Stomach (tissue), 9 donors: ENCODE data around the gene KLHL17. TPM values are rescaled to one million over a fixed set of nuclear protein-coding genes. Genes with fewer than 3 reads are reported as not detected.
A peak's percentile ranks its signal among the peaks of the same experiment; 100 is the strongest.

Experiments
- DNase-seq, 2 donors: peaks; one replicate each; pipeline versions ENCODE4 v3.0.0 to v3.0.0-alpha.2; 2013 to 2019
- H3K27ac ChIP-seq, 5 donors: fragments of 200-600 bp in 4 of 5; sonication (generic) in 4 of 5; one replicate each; pipeline ENCODE4 v1.5.1; 2013 to 2019; ENCODE audit warnings: mild to moderate bottlenecking in 1 of 5, moderate library complexity in 1 of 5
- H3K27me3 ChIP-seq, 3 donors: fragments of 200-600 bp; sonication (generic); one replicate each; pipeline ENCODE4 v1.5.1; 2017 to 2019; ENCODE audit warnings: mixed run types in 1 of 3
- H3K36me3 ChIP-seq, 4 donors: fragments of 200-600 bp; sonication (generic); 1 replicate in 3 of 4; 2 replicates in 1 of 4; pipeline ENCODE4 v1.5.1; 2016 to 2019
- H3K4me1 ChIP-seq, 4 donors: fragments of 200-600 bp; sonication (generic); one replicate each; pipeline ENCODE4 v1.5.1; 2016 to 2019
- H3K4me3 ChIP-seq, 4 donors: fragments of 200-600 bp; sonication (generic) in 3 of 4; one replicate each; pipeline ENCODE4 v1.5.1; 2016 to 2019; ENCODE audit warnings: mild to moderate bottlenecking in 1 of 4
- H3K9me3 ChIP-seq, 4 donors: fragments of 200-600 bp; sonication (generic); one replicate each; pipeline ENCODE4 v1.5.1; 2016 to 2019
- CTCF ChIP-seq, 7 experiments: fragments of 450-650 bp in 4 of 7; fragments of 200-600 bp in 3 of 7; sonication (generic) in 3 of 7; IDR thresholded peaks; one replicate each; pipeline ENCODE4 v1.5.1; 2016 to 2019; ENCODE audit warnings: antibody characterized with exemption in 7 of 7, control low read depth in 2 of 7, mild to moderate bottlenecking in 1 of 7
- EP300 ChIP-seq: sonication (generic); formaldehyde crosslinking; IDR thresholded peaks from one replicate; pipeline ENCODE4 v1.6.1; 2017; ENCODE audit warnings: antibody characterized with exemption
- POLR2A ChIP-seq, 4 donors: fragments of 450-650 bp; IDR thresholded peaks; one replicate each; pipeline ENCODE4 v1.6.1; 2016; ENCODE audit warnings: antibody characterized with exemption in 4 of 4, control low read depth in 2 of 4, mild to moderate bottlenecking in 1 of 4, moderate library complexity in 1 of 4
- POLR2AphosphoS5 ChIP-seq, 3 donors: sonication (generic); formaldehyde crosslinking; IDR thresholded peaks; one replicate each; pipeline ENCODE4 v1.6.1; 2016; ENCODE audit warnings: antibody characterized with exemption in 3 of 3
- WGBS, 5 donors: extraction: QIAGEN DNeasy Blood & Tissue Kit in 3 of 5; methylation state at CpG; one replicate each; pipeline versions ENCODE4 v1.1.5 to v1.1.7; 2013 to 2018; 5-methylcytosine and 5-hydroxymethylcytosine counted together
- intact Hi-C: fragments of 100-400 bp; cut with DNase I; formaldehyde crosslinking; loops from one replicate; pipeline ENCODE4 v1.15.1; 2023; ENCODE audit warnings: low total_unique reads
- polyA plus RNA-seq, 3 donors: library from polyadenylated mRNA; stranded (reverse); fragments of 200-250 nt; gene quantifications; one replicate each; pipeline ENCODE4 v1.2.3, GENCODE V29; 2013
- total RNA-seq, 5 donors: library from RNA; depleted of rRNA; stranded (reverse); fragments of >200 nt; gene quantifications; one replicate each; pipeline versions ENCODE4 v1.1.0 to v1.2.3, GENCODE V29; 2014 to 2016
- donor health status: healthy with polysubstance abuse.
- donor health status: Bipolar disorder and iron deficiency.
- donor health status: healthy.

The KLHL17 gene
- total and polyA plus RNA-seq, 8 donors, result 1.7 to 99.9 (median 7.6) TPM

GRCh38 chr1:958823-959730, 1.3 kb upstream of the KLHL17 start, which contains the start of gene NOC2L:
NOC2L (minus strand) TSS chr1:959256; CDS start chr1:959240, 16 bp downstream.
- H3K27ac ChIP-seq, result peak within 1 kb of the TSS in 4 of 5 donors; percentile 50 to 80 (median 74)
- peaks cover 29 to 45% (median 43%) of the 10 kb centered on the region in 4 donors for H3K4me1 ChIP-seq
- 0 to 9% (median 6%) methylated on average over 38 to 101 of the region's 101 CpGs for WGBS, 5 donors
- peaks cover 0 to 6% (median 0%) of the 10 kb centered on the region in 3 donors for H3K27me3 ChIP-seq
- no peak for TF ChIP-seq POLR2A (IDR thresholded peaks at IDR 0.05)
- peak; percentile 35 to 76 (median 44) for TF ChIP-seq POLR2AphosphoS5 (IDR thresholded peaks at IDR 0.05)
- no peak for TF ChIP-seq EP300
- no peak for TF ChIP-seq CTCF (IDR thresholded peaks at IDR 0.05)
- no peaks in the 10 kb centered on the region for H3K9me3 ChIP-seq
- peaks cover 41 to 57% (median 51%) of the 10 kb centered on the region in 4 donors for H3K36me3 ChIP-seq
- intact Hi-C loops, result no loop called here
- peak; percentile 96 to 97 for DNase-seq
- H3K4me3 ChIP-seq, result peak within 1 kb of the TSS; percentile 99 to 100 (median 100)

GRCh38 chr1:959731-960362, 537 bp upstream of the KLHL17 start:
- intact Hi-C loops, result no loop called here
- peak overlapping the region in 2 of 5 donors; percentile 72 to 80 for H3K27ac ChIP-seq
- peaks cover 33 to 53% (median 46%) of the 10 kb centered on the region in 4 donors for H3K36me3 ChIP-seq
- H3K9me3 ChIP-seq, result no peaks in the 10 kb centered on the region
- peak overlapping the region; percentile 99 to 100 (median 100) for H3K4me3 ChIP-seq
- peaks cover 0 to 6% (median 0%) of the 10 kb centered on the region in 3 donors for H3K27me3 ChIP-seq
- WGBS, 5 donors, result 17 to 26% (median 22%) methylated on average over 23 to 57 of the region's 57 CpGs
- no peak for DNase-seq
- H3K4me1 ChIP-seq, result peaks cover 29 to 45% (median 43%) of the 10 kb centered on the region in 4 donors
- TF ChIP-seq POLR2AphosphoS5 (IDR thresholded peaks at IDR 0.05) (no peak), CTCF (IDR thresholded peaks at IDR 0.05) (no peak), EP300 (no peak), POLR2A (IDR thresholded peaks at IDR 0.05) (no peak)

GRCh38 chr1:961132-961669, 817 bp downstream of the KLHL17 start:
- WGBS, 5 donors, result 35 to 87% (median 51%) methylated on average over 3 to 56 of the region's 56 CpGs
- no peak for TF ChIP-seq CTCF (IDR thresholded peaks at IDR 0.05)
- TF ChIP-seq POLR2AphosphoS5 (IDR thresholded peaks at IDR 0.05), result no peak
- no peak for TF ChIP-seq POLR2A (IDR thresholded peaks at IDR 0.05)
- TF ChIP-seq EP300, result no peak
- Histone ChIP-seq H3K27me3 (peaks cover 0 to 7% (median 0%) of the 10 kb centered on the region in 3 donors), H3K4me1 (peaks cover 35 to 54% (median 51%) of the 10 kb centered on the region in 4 donors), H3K4me3 (peak overlapping the region; percentile 99 to 100 (median 100)), H3K27ac (peak overlapping the region in 2 of 5 donors; percentile 72 to 80), H3K9me3 (no peaks in the 10 kb centered on the region), H3K36me3 (peaks cover 20 to 43% (median 34%) of the 10 kb centered on the region in 4 donors)
- intact Hi-C loops, result no loop called here
- no peak for DNase-seq
